Activated CD4-positive, CD25-positive, alpha-beta regulatory T cell (primary cell): Measurements from ENCODE around the gene NXPH3.
A peak's percentile ranks its signal among the peaks of the same experiment; 100 is the strongest.
"Not testable (repeated sequence)": the region's sequence is repeated elsewhere in the genome, so short reads cannot be mapped to it uniquely, and the experiment has no call there.

Source experiments
- DNase-seq, 4 experiments: peaks; one replicate each; lab custom pipeline; 2025; lab: John Stamatoyannopoulos, UW

The NXPH3 gene

DNA sequence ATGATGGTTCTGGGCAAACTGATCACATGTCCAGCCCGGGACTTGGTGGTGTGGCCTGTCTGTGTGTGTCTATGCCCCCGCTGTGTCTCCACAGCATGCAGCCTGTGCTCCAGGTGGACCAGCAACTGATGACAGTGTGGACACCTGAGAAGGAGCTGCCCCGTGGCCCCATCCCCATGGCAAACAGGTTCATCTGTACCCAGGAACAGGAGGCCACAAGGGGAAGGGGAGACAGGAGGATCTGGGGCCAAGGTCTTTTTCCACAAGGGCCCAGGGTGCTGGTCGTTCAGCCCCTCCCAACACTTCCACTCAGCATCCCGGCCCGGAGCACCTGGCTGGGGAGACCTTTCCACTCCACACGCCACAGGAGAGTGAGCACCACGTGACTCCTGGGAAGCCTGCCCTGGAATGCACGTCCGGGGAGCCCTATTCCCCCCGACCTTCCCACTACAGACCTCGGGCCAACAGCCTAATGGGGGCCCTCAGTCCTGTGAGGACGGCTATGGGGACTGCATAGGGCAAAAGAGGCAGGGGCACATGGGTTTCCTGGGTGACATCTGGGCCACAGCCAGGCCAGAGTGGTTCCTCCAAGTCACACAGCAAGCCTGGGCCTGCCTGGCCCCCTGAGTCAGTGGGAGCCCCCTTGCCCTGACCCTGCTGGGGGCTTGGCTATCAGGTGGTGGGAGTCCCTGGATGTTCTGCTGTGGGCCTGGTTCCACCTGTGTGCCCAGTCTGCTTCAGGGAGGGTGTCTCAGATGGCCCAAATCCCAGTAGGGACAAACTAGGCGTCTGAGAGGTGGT is 20.8 kb upstream of the NXPH3 start:
- no peak for DNase-seq

DNA sequence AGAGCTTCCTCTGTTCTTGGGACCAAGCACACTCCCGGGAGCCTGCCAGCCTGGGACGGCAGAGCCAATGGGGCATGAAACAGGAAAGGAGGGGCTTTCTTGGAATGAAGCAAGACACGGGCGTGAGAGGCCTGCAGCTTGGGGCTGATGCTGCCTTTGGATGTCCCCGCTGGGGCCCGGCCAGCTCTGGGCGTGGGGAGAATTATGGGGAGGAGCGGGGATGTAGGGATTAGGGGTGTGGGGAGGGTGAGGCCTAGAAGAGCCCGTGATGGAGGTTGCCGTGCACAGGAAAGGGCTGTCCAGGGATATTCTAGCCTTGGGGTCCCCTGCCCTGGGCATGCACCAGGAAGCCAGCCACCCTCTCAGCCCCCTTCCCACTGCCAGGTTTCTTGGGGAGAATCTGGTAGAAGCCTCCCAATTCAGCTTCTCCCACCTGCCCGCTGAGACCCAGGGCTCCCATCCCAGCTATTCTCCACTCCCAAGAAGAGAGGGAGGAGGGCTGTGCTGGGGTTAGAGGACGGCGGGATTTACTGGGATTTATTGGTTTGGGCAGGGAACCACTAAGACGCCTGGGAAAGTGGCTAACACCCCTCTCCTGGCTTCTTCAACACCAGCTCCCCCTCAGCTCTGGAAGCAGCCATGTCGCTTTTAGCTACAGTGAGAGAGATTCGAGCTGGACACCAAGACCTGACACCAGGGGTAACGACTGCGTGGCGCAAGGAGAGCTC is 20.0 kb upstream of the NXPH3 start:
- DNase-seq: no peak

DNA sequence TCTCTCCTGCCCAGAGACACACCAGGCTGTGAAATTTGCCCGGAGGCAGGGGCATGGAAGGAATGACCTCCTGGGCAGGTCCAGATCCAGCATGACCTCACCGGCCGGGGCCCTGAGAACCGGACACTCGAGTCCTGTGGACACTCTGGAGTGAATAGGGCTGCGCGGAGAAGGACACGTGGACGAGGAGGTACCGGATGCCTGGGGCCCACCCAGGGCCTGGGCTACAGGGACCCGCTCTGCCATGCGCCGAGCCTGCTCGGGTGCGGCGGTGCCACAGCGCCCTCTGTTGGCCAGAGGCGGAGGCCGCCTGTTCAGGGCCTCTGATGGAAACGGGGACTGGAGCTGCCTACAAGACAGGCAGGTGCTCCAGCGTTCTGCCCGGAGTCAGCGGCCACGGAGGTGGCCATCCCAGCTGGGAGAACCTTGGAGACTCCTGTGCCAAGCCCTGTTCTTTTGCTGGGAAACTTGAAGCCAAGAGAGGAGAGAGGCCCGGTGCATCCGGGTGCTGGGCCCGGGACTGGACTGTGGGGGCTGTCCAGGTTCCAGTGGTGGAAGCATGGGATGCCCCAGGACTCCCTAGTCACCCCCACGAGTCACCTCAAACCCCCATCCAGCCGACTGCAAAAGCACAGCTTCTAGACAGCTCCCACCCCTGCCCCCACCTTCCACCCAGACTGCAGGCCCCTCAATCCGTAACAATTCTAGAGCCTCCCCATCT is 19.3 kb upstream of the NXPH3 start:
- DNase-seq: peak; percentile 68 to 83 (median 69)

DNA sequence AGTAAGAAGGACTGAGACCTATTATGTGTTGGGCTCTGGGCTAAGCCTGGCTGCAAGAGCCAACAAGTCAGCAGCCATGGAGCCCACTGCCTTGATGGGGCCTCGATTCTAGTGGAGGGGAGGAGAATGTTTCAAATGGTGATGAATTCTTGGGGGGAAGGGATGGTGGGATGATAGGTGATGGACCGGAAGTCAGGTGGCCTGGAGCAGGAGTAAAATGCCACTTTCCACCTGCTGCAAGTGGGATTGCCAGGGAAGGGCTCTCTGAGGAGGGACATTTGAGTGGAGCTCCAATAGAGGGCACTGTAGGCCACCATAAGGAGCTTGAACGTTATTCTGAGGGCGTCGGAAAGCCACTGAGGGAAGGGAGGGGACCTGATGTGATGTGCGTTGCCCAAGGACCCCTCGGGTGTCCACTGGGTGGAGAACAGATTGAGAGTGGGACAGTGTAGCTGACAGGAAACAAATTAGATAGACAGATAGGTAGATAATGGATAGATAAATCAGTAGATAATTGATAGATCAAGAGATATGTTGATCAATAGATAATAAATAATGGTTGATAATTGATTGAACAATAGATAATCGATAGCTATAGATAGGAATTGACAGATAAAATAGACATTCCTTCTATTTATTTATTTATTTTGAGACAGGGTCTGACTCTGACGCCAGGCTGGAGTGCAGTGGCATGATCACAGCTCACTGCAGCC is 18.2 kb upstream of the NXPH3 start:
- DNase-seq: no peak

DNA sequence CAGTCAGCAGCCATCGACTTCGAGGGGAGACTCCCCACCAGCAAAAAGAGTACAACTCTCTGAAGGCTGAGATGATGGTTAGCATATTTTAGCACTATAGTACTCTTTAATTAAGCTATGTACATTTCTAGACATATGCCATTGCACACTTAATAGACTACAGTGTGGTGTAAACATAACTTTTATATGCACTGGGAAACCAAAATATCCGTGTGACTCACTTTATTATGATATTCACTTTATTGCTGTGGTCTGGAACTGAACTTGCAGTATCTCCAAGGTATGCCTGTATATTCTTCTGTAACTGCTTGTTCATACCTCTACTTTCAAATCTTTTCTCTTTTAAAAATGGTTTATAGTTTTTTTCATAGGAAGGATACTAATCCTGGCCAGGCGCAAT is 11.0 kb upstream of the NXPH3 start:
- no peak for DNase-seq

DNA sequence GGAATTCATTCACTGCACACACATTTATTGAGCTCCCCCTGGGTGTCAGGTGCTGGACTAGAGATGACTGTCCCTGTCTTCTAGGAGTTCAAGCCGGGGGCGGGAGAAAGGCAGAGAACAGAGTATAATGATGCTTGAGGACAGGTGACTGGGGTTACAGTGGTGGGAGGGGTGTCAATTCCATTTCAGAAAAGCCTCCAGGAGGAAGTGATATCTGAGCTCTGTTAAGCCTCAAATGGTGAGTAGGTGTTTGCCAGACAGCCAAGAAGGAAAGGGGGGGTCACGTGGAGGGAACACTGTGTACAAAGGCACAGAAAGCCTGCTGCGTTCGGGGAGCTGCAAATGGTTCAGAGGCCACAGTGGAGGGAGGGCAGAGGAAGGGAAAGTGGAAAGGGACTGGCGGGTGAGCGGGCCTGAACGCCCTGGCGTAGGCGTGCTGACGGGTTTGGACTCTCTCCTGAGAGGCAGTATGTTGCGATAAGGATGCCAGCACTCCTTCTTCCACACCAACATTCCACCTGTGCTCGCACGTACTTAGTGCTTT is 9.7 kb upstream of the NXPH3 start:
- no peak for DNase-seq

DNA sequence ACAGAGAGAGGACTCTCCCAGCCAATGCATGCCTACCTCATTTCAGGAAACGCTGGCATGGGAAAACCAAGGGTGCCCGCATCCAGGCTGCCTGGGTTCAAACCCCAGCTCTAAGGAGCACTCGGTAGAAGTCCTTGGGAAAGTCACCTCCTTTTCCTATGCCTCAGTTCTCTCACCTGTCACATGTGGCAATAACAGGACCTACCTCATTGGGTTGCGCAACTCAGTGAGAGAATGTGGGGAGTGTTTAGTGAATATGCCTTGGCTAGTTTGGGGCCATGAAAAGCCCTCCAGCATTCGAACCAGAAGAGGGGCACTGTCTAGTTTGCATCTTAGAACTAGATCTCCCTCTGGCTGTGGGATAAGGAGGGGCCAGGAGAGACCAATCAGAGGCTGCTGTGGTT is 9.0 kb upstream of the NXPH3 start:
- DNase-seq: no peak

DNA sequence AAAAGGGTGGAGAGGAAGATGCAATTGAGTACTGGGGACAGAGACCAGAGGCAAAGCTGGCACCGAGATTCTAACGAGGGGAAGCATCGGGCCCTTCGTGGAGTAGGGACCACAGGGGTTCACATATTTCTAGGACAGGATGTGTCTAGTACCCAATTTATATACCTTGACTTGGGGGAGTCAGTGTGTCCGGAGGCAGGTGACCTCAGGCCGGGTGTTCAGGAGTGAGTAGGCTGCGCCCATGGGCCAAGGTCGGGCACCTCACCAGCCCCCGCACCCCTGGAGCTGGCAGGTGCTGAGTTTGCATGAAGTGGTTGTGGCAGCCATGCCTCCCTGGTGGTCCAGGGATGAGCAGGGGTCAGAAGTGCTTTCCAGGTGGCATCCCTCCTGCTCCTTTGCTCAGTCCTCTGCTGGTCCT is 8.6 kb upstream of the NXPH3 start:
- no peak for DNase-seq

DNA sequence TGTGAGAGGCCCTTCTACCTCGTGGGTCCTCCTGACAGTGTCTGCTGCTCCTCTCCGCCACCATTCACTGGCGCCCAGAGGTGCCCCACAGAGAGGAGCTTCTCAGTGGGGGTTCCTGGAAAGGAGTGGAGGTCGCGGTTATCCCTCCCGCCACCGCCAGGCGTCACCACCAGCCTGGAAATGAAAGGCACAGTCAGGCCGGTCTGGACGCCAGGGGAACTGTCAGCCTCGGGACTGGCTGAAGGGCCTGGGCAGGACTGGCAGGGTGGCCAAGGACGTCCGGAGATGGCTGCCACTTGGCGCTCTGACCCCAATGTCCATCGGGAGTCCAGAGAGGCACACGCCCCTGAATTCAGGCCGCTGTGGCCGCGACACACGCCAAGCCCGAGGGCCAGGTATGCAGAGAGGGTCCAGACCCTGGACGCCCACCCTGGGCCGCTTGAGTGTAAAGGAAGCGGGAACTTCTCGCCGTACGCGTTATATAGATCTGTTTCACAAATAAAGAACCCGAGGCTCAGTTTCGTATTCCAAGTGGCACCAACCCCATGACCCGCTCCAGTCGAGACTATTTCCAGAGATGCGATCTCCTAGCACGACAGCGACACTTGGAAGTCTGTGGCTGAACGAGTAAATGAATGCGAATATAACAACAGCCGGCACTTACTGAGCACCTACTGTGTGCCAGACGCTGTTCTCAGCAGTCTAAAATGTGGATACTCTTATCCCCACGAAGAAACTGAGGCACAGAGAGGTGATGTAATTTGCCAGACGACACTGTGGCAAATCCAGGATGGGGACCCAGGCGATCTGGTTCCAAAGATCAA is 7.6 kb upstream of the NXPH3 start:
- DNase-seq: peak; percentile 45 to 89 (median 74)

DNA sequence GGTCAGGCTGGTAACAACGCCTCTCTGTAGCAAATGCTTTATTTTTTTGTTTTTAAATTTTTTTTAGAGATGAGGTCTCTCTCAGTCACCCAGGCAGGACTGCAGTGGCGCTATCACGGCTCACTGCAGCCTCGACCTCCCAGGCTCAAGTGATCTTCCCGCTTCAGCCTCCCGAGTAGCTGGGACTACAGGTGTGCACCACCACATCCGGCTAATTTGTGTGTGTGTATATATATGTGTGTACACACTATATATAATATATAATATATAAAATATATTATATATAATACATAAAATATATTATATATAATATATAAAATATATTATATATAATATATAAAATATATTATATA is 7.0 kb upstream of the NXPH3 start:
- DNase-seq: not testable (repeated sequence)

DNA sequence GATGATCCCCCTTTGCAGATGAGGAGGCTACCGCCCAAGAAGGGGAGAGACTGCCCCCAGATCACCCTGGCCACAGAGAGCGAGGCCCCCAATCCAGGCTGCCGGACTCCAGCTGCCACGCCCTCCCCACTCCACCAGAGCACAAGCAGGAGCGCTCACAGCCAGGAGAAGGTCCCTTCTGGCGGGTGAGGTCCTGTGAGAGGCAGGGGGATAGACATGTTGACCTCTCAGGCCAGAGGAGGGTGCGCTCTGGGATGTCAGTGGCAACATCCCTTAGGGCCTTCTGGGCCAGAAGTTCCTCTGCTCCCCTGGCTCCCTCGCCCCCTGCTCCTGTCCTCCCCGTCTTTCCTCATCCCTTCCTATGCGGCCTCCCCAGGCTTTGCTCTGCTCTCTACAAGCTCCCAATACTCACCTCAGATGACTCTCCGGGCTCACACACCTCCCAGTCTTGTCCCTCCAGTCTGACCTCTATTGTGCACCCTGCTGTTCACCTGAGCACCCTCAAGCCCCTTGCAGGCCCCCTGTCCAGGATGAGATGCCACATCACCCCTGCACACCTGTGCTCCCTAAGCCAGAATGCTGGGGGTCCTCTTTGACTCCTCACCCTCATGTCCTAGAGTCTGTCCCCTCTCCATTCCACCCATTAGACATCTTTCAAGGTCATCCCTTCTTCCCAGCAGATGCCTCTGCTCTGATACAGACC is 5.0 kb upstream of the NXPH3 start:
- DNase-seq: no peak

DNA sequence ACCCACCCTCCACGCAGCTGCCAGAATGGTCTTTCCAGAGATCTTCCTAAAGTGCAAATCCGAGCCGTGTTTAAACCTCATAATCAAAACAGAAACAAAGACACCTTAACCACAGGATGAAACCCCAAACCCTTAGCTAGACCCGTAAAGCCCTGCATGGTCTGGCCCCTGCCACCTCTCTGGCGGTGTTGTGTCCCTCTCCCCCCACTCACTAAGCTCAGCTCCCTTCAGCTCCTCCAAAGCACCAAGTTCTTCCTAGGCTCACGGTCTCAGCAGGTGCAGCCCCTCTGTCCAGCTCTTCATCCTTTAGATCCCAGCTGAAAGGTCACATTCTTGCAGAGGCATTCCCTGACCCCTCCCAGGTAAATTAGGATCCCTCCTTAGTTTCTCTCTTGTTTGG is 4.4 kb upstream of the NXPH3 start:
- DNase-seq: no peak

DNA sequence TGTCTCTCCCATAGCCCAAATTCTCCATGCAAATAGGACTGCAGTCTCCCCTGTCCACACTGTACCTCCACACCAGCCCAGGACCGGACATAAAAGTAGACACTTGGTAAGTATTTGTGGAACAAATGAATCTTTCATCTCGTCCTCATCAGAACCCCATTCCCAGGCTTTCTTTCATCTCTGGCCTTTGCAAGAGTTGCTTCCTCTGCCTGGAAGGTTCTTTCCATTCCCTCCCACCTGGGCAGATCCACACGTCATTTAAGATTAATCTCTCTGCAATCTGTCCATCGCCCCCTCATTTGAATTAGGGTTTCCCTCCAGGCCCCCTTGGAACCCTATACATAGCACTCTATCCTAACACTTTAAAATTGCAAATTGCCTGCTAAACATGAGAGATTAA is 3.9 kb upstream of the NXPH3 start:
- DNase-seq: no peak

DNA sequence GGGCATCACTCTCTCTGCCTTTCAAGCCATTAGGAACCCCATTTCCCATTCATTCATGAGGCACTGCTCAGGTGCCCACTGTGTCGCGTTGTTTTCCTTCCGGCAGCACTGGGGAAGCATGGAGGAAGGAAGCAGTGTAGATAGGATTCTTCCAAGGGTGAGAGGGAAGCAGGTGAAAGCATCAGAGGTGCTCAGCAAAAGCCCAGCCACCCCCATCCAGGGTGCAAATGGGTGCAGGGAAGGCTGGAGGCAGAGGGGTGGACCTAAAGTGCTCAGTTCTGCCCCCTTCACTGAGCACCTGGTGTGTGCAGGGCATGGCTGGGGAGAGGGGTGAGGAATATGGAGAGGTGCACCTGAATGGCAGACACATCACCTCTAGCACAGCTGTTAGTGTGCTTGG is 3.4 kb upstream of the NXPH3 start:
- DNase-seq: no peak

DNA sequence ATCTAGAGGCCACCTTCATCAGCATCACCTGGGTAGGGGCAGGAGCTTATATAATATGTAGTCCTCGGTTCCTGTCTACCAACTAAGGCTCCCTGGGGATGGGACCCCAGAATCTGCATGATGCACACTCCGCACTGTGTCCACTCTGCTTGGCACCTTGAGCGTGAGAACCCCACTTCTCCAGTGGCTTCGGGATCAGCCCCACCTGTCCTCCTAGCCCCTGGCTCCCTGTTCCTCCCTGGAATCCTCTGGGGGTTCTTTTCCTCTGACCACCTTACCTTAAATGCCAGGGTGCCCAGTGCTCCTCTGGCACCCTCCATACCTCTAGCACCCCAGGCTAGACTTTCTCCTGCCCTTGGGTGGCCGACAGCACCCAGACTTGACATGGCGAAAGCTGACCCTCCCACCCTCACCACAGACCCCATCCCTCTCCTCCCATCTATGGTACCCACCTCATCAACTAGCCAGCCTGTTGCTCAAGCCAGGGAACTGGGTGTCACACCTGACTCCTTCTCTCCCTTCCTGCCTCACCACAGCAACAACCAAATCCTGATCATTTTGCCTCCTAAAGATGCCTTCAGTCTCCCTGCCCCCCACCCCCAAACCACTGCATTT is 2.8 kb upstream of the NXPH3 start:
- DNase-seq: no peak

DNA sequence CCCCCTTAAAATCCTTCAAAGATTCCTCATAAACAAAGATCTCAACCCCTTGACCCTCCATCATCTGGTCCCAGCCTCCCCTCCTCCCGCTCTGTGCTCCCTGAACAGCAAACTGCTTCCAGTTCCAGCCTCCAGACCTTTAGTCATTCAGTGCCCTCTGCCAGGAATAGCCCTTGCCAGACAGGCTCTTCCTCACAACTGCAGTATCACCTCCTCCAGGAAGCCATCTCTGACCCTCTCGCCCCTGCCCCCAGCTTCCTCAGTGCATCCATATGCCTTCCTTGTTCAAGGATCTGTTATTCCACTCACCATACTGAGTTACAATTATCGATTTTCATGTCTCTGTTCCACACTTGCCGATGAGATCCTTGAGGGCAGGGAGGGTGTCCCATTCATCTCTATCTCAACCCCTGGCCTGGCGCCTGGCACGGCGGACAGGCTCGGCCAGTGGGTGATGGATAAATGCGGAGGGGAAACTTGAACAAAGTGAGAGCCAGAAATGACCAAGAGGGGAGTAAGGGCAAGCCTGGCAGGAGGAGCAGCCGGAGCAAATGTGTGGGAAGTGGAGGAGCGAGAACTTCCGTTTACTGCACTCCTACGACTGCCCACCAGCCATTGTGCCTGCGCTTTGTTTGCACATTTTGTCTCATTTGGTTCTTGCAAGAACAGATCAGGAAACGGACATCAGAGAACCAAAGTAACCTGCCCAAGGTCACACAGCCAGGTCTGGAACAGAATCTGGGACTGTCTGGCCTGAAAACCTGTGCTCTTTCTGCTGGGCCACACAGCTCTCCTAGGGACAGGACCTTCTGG is 2.0 kb upstream of the NXPH3 start:
- no peak for DNase-seq

DNA sequence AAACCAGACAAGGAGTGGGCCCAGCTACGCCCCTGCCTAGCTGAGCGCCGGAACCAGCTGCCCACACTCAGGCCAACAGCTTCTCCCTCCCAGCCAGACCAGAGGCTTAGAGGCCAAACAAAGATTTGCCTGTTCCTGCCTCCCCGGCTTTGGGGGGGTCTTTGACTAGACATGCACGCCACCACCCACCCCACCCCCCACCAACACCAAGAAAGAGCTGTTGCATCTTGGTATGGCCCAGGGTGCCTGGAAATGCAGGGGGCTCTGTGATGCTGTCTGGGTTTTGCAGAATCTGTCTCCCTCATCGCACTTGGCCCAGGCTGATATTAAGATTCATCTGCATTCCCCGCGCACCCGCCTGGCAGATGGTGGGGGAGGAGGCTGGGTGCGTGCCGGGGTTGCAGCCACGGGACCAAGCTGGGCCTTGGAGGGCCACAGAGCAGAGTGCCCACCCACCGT is 1.3 kb upstream of the NXPH3 start:
- no peak for DNase-seq

DNA sequence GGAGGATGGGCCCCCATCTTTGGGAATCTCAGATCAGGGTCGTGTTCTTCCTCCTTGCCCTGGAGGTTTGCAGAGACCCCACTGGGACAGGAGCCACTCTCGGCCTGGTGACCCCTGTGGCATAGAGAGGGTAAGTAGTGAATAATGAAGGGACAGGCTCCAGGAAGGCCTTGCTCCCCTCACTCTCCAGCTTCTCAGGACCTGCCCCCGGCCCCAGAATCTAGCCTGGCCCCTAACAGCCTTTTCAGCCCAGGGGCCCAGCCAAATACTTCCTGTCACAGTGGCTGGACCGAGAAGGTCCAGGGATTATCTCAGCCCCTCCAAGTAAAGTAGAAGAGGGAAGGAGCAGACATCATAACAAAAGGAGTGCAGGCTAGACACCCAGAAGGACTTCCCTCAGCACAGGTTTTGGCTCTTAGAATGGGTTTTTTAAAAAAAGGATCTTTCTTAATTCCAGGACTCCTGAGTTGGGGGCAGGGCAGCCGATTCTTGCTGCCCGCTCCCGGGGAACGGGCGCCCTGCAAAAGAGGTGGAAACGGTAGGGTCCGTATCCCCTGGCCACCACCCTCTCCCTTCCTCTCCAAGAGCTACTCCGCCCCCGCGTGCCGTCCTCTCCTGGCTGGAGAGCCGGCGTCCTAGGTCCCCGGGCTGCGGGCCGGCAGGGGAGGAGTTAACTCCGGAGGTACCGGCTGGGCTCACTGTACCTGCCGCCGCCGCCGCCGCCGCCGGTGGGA is 559 bp upstream of the NXPH3 start:
- DNase-seq: no peak
